Pancreas (tissue), 10 donors: Measurements from ENCODE around the gene WIPF3. TPM values are rescaled to one million over a fixed set of nuclear protein-coding genes. Genes with fewer than 3 reads are reported as not detected.

ENCODE experiments used
- ATAC-seq, 4 donors: fragments of 200-7000 bp; cut with Tn5 transposase; one replicate each; pipeline versions ENCODE4 v1.8.0 to v1.9.1; 2020; ENCODE audit warnings: mild to moderate bottlenecking in 4 of 4, moderate library complexity in 4 of 4
- DNase-seq, 6 donors: peaks; one replicate each; pipeline ENCODE4 v3.0.0-alpha.2; 2020
- FAIRE-seq: peaks from 2 replicates; lab custom pipeline; 2012; peaks lifted over from hg19 to GRCh38; lab: Jason Lieb, UNC
- H3K27ac ChIP-seq, 4 donors: fragments of 200-600 bp; sonication (generic); 1 replicate in 3 of 4; 2 replicates in 1 of 4; pipeline versions ENCODE4 v1.5.0 to v1.8.0; 2020
- H3K27me3 ChIP-seq, 4 donors: fragments of 200-600 bp; one replicate each; pipeline ENCODE4 v1.8.0; 2021
- H3K36me3 ChIP-seq, 3 donors: fragments of 200-600 bp; sonication (generic) in 1 of 3; one replicate each; pipeline versions ENCODE4 v1.5.0 to v1.8.0; 2020 to 2021
- H3K4me1 ChIP-seq, 3 donors: fragments of 200-600 bp; one replicate each; pipeline ENCODE4 v1.8.0; 2021
- H3K4me3 ChIP-seq, 4 donors: fragments of 200-600 bp; sonication (generic) in 2 of 4; one replicate each; pipeline versions ENCODE4 v1.5.0 to v1.8.0; 2020 to 2021
- H3K9me3 ChIP-seq, 4 donors: fragments of 200-600 bp; one replicate each; pipeline ENCODE4 v1.8.0; 2021
- WGBS, 2 donors: extraction: QIAGEN DNeasy Blood & Tissue Kit; methylation state at CpG; one replicate each; pipeline ENCODE4 v1.1.7; 2013; 5-methylcytosine and 5-hydroxymethylcytosine counted together
- intact Hi-C, 3 donors: fragments of 100-400 bp; cut with DNase I; formaldehyde crosslinking; loops; one replicate each; pipeline versions ENCODE4 v1.11.1 to v1.14.2; 2022
- polyA plus RNA-seq, 2 donors: library from polyadenylated mRNA; stranded (reverse); fragments of 200-250 nt; gene quantifications; one replicate each; pipeline ENCODE4 v1.2.3, GENCODE V29; 2013
- total RNA-seq, 6 donors: library from RNA; stranded (reverse); fragmentation: NEBNext Ultra II Directional in 4 of 6; extraction: Animal tissue kit (Norgen Biotek cat#: 25700) in 4 of 6; gene quantifications; one replicate each; pipeline versions ENCODE4 v1.2.1 to v1.2.4, GENCODE V29; 2021 to 2023
- TF ChIP-seq, protein P1 (sequence below), 4 donors: fragments of 200-600 bp; sonication (generic) in 3 of 4; IDR thresholded peaks; one replicate each; pipeline versions ENCODE4 v1.5.0 to v1.8.0; 2021; ENCODE audit warnings: antibody characterized with exemption in 4 of 4
- donor health status: healthy with polysubstance abuse.
- donor health status: DM: no; HTN: no; CAD: no; lungs with moderate emphysema.
- donor health status: DM: no; HTN: no; CAD: no.
- donor health status: control.
- donor health status: control.
- donor health status: Bipolar disorder and iron deficiency.
- donor health status: DM: yes; HTN: yes; CAD: no.
- donor health status: DM: no; HTN: no; CAD: no.
- donor health status: DM: no; HTN: no; CAD: no.
- donor health status: DM: yes; HTN: yes; CAD: no.

The WIPF3 gene
- total and polyA plus RNA-seq, 8 donors: 0.98 to 4.6 (median 1.6) TPM

DNA sequence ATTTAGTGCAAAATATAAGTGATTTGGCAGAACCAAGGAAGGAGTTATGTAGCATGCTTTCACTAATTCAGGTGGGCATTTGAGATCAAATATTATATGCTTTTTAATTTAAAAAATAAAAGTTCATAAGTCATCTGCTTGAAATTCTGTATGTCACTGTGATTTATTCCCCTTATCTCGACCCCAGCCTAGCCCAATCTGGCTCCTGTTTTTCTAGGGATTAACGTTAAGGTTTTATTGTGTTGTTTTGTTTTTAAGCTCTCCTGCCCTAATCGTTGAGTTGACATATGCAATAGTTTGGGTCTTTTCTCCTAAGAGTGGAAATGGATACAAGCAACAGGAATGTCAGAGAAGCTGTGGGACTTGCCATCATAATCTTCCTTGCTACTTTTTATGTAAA is 42.6 kb downstream of the WIPF3 start:
- Histone ChIP-seq H3K4me1 (peaks cover 0 to 12% (median 5%) of the 10 kb centered on the region in 3 donors), H3K27ac (no peak overlapping the region), H3K4me3 (no peak overlapping the region), H3K36me3 (no peaks in the 10 kb centered on the region), H3K9me3 (no peaks in the 10 kb centered on the region), H3K27me3 (no peaks in the 10 kb centered on the region)
- 48 to 64% methylated on average over 3 of the region's 3 CpGs for WGBS, 2 donors
- FAIRE-seq: no peak
- intact Hi-C loops: no loop called here
- TF ChIP-seq, protein P1, sequence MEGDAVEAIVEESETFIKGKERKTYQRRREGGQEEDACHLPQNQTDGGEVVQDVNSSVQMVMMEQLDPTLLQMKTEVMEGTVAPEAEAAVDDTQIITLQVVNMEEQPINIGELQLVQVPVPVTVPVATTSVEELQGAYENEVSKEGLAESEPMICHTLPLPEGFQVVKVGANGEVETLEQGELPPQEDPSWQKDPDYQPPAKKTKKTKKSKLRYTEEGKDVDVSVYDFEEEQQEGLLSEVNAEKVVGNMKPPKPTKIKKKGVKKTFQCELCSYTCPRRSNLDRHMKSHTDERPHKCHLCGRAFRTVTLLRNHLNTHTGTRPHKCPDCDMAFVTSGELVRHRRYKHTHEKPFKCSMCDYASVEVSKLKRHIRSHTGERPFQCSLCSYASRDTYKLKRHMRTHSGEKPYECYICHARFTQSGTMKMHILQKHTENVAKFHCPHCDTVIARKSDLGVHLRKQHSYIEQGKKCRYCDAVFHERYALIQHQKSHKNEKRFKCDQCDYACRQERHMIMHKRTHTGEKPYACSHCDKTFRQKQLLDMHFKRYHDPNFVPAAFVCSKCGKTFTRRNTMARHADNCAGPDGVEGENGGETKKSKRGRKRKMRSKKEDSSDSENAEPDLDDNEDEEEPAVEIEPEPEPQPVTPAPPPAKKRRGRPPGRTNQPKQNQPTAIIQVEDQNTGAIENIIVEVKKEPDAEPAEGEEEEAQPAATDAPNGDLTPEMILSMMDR (IDR thresholded peaks at IDR 0.05): no peak
- no peak for ATAC-seq
- DNase-seq: no peak

GRCh38 chr7:29851487-29851886 is 45.2 kb downstream of the WIPF3 start:
- DNase-seq: peak in 5 of 6 donors; percentile 63 to 74 (median 68)
- Histone ChIP-seq H3K4me1 (peaks cover 0 to 12% (median 5%) of the 10 kb centered on the region in 3 donors), H3K36me3 (no peaks in the 10 kb centered on the region), H3K9me3 (no peaks in the 10 kb centered on the region), H3K27ac (peak overlapping the region in 2 of 4 donors; percentile 31 to 33), H3K27me3 (no peaks in the 10 kb centered on the region), H3K4me3 (no peak overlapping the region)
- WGBS, 2 donors: 24 to 27% methylated on average over 7 of the region's 7 CpGs
- TF ChIP-seq, protein P1 (IDR thresholded peaks at IDR 0.05): no peak
- intact Hi-C loops: no loop called here
- no peak for FAIRE-seq
- peak; percentile 85 to 95 (median 92) for ATAC-seq

GRCh38 chr7:29852457-29852856 is 46.1 kb downstream of the WIPF3 start:
- TF ChIP-seq, protein P1 (IDR thresholded peaks at IDR 0.05): no peak
- peak overlapping the region in 1 of 4 donors; percentile 13 for H3K27ac ChIP-seq
- FAIRE-seq (no peak), ATAC-seq (peak in 2 of 4 donors; percentile 13 to 50), DNase-seq (no peak)
- 96% methylated on average over 1 of the region's 1 CpG for WGBS, 2 donors
- H3K9me3 ChIP-seq: no peaks in the 10 kb centered on the region
- no peak overlapping the region for H3K4me3 ChIP-seq
- H3K36me3 ChIP-seq: no peaks in the 10 kb centered on the region
- H3K4me1 ChIP-seq: peaks cover 0 to 12% (median 5%) of the 10 kb centered on the region in 3 donors
- intact Hi-C loops: no loop called here
- no peaks in the 10 kb centered on the region for H3K27me3 ChIP-seq

DNA sequence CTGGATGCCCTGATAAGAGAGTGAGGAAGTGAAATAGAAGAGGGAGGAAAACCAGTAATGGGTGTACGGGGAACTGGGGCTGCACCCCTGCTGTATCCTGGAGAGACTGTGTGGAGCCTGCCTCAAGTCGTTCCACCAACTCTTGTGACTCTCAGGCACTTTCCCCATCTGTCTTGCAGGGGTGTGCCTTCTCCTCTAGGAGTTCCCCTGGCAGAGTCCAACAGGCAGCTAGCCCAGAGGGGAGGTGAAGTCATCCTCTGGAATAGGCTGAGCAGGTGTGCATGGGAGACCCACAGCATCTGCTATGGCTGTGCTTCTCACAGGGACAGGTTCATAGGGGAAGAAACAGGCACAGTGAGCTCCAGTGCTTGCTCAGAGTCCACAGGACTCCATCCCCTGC is 46.8 kb downstream of the WIPF3 start:
- peak overlapping the region in 1 of 4 donors; percentile 13 for H3K27ac ChIP-seq
- FAIRE-seq (no peak), DNase-seq (peak in 4 of 6 donors; percentile 25 to 63 (median 53)), ATAC-seq (peak; percentile 63 to 86 (median 80))
- intact Hi-C loops: no loop called here
- H3K4me1 ChIP-seq: peaks cover 0 to 12% (median 5%) of the 10 kb centered on the region in 3 donors
- H3K9me3 ChIP-seq: no peaks in the 10 kb centered on the region
- WGBS, 2 donors: 85 to 93% methylated on average over 2 of the region's 2 CpGs
- H3K36me3 ChIP-seq: no peaks in the 10 kb centered on the region
- no peak overlapping the region for H3K4me3 ChIP-seq
- H3K27me3 ChIP-seq: no peaks in the 10 kb centered on the region
- TF ChIP-seq, protein P1 (IDR thresholded peaks at IDR 0.05): no peak

- Histone ChIP-seq H3K9me3 (no peaks in the 10 kb centered on the region), H3K27ac (no peak overlapping the region), H3K4me3 (no peak overlapping the region), H3K27me3 (no peaks in the 10 kb centered on the region), H3K4me1 (peaks cover 0 to 12% (median 6%) of the 10 kb centered on the region in 3 donors), H3K36me3 (no peaks in the 10 kb centered on the region)
- ATAC-seq (no peak), DNase-seq (no peak), FAIRE-seq (no peak)
- TF ChIP-seq, protein P1 (IDR thresholded peaks at IDR 0.05): no peak
- 91% methylated on average over 9 of the region's 9 CpGs for WGBS, 2 donors
- intact Hi-C loops: no loop called here
Observed at GRCh38 chr7:29853789-29854188, 47.5 kb downstream of the WIPF3 start.
